HepG2 (cell line): ENCODE measurements around the gene EPHA2. TPM values are rescaled to one million over a fixed set of nuclear protein-coding genes. Genes with fewer than 3 reads are reported as not detected.

Experiments used
- CAMTA2 ChIP-seq: sonication (generic); formaldehyde crosslinking; IDR thresholded peaks from 2 replicates; pipeline ENCODE4 v1.4.0; 2020; ENCODE audit warnings: mild to moderate bottlenecking, missing genetic modification reagents, borderline replicate concordance
- GATA4 ChIP-seq: sonication (generic); IDR thresholded peaks from 2 replicates; pipeline ENCODE4 v1.6.1; 2016; ENCODE audit warnings: antibody characterized with exemption, low read depth, borderline replicate concordance
- GMEB2 ChIP-seq: IDR thresholded peaks from 2 replicates; pipeline ENCODE4 v1.6.1; 2016; ENCODE audit warnings: missing biosample characterization, missing genetic modification reagents, low read depth
- NRL ChIP-seq: sonication (generic); formaldehyde crosslinking; IDR thresholded peaks from 2 replicates; pipeline ENCODE4 v1.5.0; 2020; ENCODE audit warnings: missing genetic modification reagents, mild to moderate bottlenecking, moderate library complexity, borderline replicate concordance
- PHF8 ChIP-seq: sonication (generic); formaldehyde crosslinking; IDR thresholded peaks from 2 replicates; pipeline ENCODE4 v1.5.0; 2020; ENCODE audit warnings: missing genetic modification reagents
- RERE ChIP-seq: IDR thresholded peaks from 2 replicates; pipeline ENCODE4 v1.6.1; 2016; ENCODE audit warnings: low read depth, missing genetic modification reagents, missing compliant biosample characterization
- TP53 ChIP-seq: sonication (generic); formaldehyde crosslinking; conservative IDR thresholded peaks from 2 replicates; pipeline ENCODE4 v1.4.0; 2020; ENCODE audit warnings: missing genetic modification reagents
- ZBTB4 ChIP-seq: sonication (generic); formaldehyde crosslinking; IDR thresholded peaks from 2 replicates; pipeline ENCODE4 v1.4.0; 2020; ENCODE audit warnings: missing genetic modification reagents, mild to moderate bottlenecking, borderline replicate concordance
- ZMYM2 ChIP-seq: sonication (generic); formaldehyde crosslinking; IDR thresholded peaks from 2 replicates; pipeline ENCODE4 v1.8.0; 2022; ENCODE audit warnings: mild to moderate bottlenecking, missing genetic modification reagents
- ZNF383 ChIP-seq: sonication (generic); formaldehyde crosslinking; IDR thresholded peaks from 2 replicates; pipeline ENCODE4 v1.4.0; 2020; ENCODE audit warnings: missing genetic modification reagents, mild to moderate bottlenecking, borderline replicate concordance
- polyA plus RNA-seq, 8 experiments: library from polyadenylated mRNA; depleted of rRNA in 3 of 8; stranded (reverse) in 7 of 8; unstranded in 1 of 8; fragments of >200 nt; fragmentation: Illumina TruSeq in 4 of 8; extraction: Trizol in 4 of 8; gene quantifications; 2 replicates each; pipeline versions ENCODE4 v1.2.1 to v1.2.3, GENCODE V29; 2011 to 2016; ENCODE audit warnings: low read depth in 4 of 8, missing spikeins in 1 of 8, mixed read lengths in 1 of 8; ENCODE audit not compliant: insufficient read depth in 1 of 8
- total RNA-seq, 5 experiments: library from RNA; depleted of rRNA; stranded (reverse); fragments of >200 nt; fragmentation: Illumina TruSeq; extraction: Trizol; gene quantifications; 2 replicates each; pipeline ENCODE4 v1.2.3, GENCODE V29; 2016; ENCODE audit warnings: low read depth in 1 of 5
- TF ChIP-seq, protein P1 (sequence below): sonication (generic); formaldehyde crosslinking; IDR thresholded peaks from 2 replicates; pipeline ENCODE4 v1.5.1; 2020; ENCODE audit warnings: missing genetic modification reagents, mild to moderate bottlenecking, borderline replicate concordance
- TF ChIP-seq, protein P2 (sequence below), 2 experiments: sonication (generic) in 1 of 2; formaldehyde crosslinking in 1 of 2; IDR thresholded peaks; 2 replicates each; pipeline versions ENCODE4 v1.5.1 to v1.6.1; 2011 to 2020; ENCODE audit warnings: borderline replicate concordance in 1 of 2, low read depth in 1 of 2, low read length in 1 of 2, mild to moderate bottlenecking in 1 of 2, missing genetic modification reagents in 1 of 2, moderate library complexity in 1 of 2

The EPHA2 gene
- total and polyA plus RNA-seq, 2 of the 13 experiments (the other 11 are each of a cell fraction or from before 2014, with no cell fraction given) = 33.6 to 53.6 TPM

DNA sequence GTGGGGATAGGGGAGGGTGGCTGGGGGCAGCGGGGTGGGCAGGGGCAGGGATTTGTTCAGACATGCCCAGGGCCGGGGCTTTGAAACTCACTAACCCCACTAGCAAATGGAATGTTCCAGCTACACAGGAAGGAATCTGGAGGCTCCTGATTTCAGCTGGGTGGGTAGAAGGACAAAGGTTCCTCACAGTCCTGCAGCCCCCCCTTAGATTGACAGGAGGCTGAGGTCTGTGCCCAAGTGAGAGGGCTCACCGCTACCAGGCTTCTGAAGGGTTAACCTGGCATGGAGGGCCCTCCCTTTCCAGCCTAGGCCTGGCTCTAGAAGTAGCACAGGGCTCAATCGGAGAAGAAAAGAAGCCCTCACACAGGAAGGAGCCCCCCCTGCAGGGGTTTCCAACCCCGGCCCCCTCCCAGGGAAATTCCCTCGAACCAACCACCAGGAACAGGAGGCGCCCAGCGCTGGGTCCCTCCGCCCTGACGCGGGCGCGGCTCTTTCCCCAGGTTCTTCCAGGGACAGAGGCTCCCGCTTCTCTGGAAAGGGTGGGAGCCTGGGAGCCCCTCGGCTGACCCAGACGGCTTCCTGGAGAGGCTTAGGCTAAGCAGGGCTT is 3.3 kb downstream of the EPHA2 start (continued):
- TF ChIP-seq CAMTA2 (CRISPR knock-in tag) (no peak), ZNF383 (no peak), RERE (CRISPR knock-in tag) (no peak), NRL (CRISPR knock-in tag) (no peak), TP53 (CRISPR knock-in tag) (peak; percentile 97), PHF8 (CRISPR knock-in tag) (0 out of 2 replicates have a peak, but pooled peaks have one; percentile 2), GMEB2 (CRISPR knock-in tag) (no peak), GATA4 (no peak), ZMYM2 (no peak), ZBTB4 (CRISPR knock-in tag) (no peak)
- TF ChIP-seq, protein P1, sequence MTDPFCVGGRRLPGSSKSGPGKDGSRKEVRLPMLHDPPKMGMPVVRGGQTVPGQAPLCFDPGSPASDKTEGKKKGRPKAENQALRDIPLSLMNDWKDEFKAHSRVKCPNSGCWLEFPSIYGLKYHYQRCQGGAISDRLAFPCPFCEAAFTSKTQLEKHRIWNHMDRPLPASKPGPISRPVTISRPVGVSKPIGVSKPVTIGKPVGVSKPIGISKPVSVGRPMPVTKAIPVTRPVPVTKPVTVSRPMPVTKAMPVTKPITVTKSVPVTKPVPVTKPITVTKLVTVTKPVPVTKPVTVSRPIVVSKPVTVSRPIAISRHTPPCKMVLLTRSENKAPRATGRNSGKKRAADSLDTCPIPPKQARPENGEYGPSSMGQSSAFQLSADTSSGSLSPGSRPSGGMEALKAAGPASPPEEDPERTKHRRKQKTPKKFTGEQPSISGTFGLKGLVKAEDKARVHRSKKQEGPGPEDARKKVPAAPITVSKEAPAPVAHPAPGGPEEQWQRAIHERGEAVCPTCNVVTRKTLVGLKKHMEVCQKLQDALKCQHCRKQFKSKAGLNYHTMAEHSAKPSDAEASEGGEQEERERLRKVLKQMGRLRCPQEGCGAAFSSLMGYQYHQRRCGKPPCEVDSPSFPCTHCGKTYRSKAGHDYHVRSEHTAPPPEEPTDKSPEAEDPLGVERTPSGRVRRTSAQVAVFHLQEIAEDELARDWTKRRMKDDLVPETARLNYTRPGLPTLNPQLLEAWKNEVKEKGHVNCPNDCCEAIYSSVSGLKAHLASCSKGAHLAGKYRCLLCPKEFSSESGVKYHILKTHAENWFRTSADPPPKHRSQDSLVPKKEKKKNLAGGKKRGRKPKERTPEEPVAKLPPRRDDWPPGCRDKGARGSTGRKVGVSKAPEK (CRISPR knock-in tag) = no peak
- TF ChIP-seq, protein P2, sequence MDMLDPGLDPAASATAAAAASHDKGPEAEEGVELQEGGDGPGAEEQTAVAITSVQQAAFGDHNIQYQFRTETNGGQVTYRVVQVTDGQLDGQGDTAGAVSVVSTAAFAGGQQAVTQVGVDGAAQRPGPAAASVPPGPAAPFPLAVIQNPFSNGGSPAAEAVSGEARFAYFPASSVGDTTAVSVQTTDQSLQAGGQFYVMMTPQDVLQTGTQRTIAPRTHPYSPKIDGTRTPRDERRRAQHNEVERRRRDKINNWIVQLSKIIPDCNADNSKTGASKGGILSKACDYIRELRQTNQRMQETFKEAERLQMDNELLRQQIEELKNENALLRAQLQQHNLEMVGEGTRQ (IDR thresholded peaks at IDR 0.05; ENCODE audit: low read depth, low read length) = no peak
- TF ChIP-seq, protein P2 (CRISPR knock-in tag; IDR thresholded peaks at IDR 0.05; ENCODE audit: borderline replicate concordance) = no peak
